Right renal cortex interstitium (tissue), 3 donors: ENCODE results near the gene CSPG4. TPM values are rescaled to one million over a fixed set of nuclear protein-coding genes. Genes with fewer than 3 reads are reported as not detected.
"Not testable (repeated sequence)": the region's sequence is repeated elsewhere in the genome, so short reads cannot be mapped to it uniquely, and the experiment has no call there.

ENCODE experiments used
- DNase-seq, 3 donors: peaks; one replicate each; pipeline ENCODE4 v3.0.0-alpha.2; 2013; ENCODE audit warnings: low read depth in 3 of 3, low spot score in 2 of 3
- polyA plus RNA-seq, 3 donors: library from polyadenylated mRNA; unstranded; fragments of 120-200 nt; gene quantifications; one replicate each; pipeline ENCODE4 v1.2.1, GENCODE V29; 2013; ENCODE audit not compliant: insufficient read length in 3 of 3

Gene CSPG4
- polyA plus RNA-seq, 3 donors = 6.4 to 7.5 (median 6.9) TPM

DNA sequence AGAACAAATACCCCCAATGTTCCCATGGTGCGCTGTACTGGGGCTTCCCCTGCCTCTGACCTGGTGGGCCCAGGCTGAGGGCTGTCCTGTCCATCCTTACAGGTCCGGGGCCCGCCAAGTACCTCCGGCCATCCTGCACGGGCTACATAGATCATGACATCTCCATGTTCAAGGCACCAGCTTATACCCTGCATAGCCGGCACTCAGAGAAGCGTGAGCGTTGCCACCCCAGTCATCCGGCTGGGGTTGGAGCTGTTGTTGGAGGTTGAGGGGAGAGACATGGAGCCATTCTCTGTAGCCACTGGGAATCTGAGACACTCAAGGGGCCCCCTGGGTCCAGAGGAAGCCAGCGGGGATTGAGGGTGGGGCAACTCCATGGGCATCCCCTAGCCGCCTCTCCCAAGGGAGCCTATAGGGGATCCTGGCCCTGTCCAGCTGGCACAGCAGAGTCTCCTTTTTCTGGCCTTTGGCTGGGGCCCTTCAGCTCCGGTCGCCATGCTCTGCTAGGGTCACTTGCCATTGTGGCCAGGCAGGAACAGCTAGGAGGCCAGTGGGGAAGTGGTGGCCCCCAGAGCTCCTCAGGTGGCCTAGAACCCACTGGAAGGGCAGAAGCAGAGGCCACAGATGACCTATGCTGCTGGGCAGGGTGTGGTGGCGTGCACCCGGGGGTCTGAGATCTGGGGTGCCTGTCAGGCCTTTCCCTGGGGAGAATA lies 12.5 kb upstream of the CSPG4 start:
- no peak for DNase-seq

DNA sequence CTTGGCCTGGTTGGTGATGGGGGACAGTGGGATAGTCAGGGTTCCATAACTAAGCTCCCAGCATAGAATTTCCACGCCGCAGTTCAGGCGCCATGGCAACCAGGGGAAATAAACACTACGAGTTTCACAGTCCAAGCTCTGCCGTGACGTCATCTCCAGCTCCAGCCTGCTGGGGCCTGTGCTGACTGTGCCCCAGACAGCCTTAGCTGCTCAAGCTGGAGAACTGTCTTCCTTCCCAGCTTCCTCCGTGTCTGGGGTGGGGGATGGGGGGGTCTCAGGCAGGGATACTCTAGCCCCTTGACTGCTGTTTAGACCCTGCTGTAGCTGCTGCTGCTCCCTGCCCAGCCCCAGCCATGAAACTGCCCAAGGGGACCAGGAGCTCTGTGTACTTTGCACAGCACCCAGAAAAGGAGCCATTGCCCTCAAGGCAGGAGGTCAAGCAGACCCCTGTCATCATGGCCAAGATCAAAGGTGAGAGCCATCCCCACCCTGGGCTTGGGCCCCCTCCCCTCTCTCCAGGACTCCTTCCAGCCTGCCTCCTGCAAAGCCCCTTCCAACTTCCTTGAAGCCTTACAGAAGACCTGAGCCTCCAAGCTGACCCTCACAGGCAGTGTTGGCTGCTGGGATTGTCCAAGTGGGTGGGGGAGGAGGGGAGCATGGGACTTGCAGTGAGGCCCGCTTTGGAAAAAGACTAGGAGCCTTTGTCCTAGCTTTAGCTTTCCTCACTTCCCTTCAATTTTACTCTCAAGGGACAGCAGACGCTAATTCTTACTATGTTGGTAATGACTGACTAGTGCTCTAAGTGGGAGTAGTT lies 11.4 kb upstream of the CSPG4 start:
- peak; percentile 89 to 92 (median 91) for DNase-seq

DNA sequence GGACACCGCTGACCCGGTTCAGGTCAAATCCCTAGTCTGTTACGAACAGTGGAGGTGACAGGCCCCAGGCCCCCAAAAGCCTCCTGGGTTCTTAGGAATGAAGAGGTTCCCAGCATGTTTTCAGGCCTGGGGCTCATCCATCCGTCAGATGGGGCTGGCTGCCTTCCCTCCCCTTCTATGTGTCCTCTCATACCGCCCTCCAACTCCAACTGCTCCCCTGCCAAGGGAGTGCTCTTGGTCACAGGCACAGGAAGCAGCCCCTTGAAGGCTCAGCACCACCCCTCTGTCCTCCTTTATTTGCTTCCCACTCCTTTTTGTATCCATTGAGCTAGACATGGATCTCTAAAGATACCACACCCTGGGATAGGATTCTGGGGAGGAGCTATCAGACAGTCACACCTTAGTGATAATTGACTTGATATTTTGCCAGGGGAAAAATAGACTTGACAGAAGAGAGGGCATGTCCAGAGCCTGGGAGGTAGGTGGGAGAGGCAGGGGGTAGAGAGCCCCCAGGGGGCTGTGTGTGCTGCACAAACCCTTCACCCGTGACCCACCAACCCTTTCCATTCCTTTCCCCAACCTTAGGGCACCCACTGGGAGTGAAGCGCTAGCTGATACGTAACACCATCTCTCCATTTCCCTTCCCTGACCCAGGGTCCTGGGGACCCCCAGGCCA lies 10.7 kb upstream of the CSPG4 start:
- DNase-seq = no peak

DNA sequence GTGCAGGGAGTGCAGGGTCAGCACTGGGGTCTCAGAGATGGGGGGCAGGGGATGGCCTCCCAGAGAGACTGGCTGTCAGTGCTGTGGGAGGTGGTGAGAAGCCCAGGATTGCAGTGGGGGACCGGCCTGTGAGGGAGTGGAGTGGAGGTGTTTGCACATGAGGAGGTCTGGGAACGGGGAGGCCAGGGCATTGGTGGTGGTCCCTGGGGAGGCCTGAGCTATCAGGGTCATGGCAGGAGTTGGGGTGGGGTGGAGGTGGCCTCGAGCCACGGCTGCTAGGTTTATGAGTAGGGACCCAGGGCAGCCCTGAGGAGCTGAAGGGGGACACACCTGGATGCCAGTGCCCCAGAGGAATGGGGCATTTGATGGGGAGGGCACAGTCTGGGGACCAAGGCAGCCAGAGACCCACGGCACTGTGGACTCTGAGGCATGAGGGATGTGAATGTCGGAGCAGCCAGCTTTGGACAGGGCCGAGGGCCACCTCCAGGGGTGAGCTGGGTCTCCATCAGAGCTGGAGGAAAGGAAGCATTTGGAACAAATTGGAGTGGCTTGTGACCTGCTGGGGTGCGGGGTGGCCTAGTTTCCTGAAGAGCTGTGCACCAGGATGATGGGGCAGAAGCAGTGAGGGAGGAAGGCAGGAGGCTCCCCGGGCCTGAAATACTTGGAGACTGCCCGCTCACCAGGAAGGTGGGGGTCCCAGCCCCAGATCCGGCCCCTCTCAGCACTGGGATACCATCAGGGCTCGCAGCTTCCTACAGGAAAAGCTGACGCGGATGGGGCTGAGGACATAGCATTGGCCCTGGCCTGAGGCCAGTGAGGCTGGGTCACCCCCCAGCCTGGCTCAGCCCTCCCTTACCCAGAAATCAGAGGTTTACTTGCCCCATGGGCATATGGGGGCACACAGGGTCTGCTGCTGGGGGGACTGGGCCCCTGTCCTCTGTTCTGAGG lies 9.5 kb upstream of the CSPG4 start:
- DNase-seq = no peak

DNA sequence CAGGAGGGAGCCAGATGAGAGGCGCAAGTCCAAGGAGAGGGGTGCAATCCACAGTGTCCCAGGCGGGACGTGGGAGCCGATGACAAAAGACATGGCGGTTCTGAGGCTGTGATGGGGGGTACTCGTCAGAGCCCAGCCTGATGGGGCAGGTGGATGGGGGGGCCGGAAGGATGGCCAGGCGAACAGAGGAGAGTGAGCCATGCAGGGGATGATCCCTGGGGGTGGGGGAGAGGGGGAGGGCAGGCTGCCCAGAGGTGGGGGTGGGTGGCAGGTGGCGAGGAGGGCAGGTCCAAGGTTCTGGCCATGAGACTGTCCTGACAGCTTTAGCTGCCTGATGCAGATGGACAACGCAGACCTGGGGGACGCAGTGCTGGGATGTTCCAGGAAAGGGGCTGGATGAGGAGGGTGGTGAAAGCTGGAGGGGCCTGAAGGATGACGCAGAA lies 8.9 kb upstream of the CSPG4 start:
- no peak for DNase-seq

DNA sequence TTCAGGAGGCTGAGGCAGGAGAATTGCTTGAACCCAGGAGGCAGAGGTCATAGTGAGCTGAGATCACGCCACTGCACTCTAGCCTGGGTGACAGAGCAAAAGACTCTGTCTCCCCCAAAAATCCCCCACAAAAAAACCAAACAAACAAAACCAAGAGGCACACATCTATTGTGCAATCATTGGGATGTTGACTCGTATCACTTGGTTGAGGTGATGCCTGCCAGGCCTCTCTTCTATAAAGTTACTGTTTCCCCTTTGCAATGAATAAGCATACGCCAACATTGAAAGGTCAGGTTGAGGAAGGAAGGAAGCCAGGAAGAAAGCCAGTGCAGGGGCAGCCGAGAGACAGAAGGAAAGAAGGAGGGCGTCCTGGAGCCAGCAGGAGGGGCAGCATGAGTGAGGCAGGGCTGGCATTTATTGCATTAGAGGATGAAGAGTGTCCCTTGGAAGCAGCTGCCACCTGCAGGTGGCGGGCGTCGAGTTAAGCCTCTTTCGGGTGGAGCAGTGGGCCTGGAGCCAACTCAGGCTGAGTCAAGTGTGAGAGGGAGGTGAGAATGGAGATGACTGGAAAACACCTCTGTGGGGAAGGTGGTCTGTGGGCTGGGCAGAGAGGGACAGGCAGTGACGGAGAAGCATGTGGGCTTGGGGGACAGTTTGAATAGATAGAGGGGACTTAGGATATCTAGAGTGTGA lies 8.3 kb upstream of the CSPG4 start:
- DNase-seq = no peak

DNA sequence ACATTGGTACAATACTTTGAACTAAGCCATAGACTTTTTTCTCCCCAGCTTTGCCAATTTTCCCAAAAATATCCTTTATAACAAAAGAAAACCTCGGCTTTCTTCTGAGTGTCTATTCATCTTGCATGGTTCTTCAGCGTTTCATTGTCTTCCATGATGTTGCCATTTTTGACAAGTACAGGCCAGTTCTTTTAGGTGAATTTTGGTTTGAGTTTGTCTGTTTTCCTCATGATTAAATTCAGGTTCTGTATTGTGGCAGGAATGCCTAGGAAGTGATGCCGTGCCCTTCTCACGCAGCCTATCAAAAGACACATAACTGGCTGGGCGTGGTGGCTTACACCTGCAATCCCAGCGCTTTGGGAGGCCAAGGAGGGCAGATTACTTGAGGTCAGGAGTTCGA lies 7.6 kb upstream of the CSPG4 start:
- no peak for DNase-seq

DNA sequence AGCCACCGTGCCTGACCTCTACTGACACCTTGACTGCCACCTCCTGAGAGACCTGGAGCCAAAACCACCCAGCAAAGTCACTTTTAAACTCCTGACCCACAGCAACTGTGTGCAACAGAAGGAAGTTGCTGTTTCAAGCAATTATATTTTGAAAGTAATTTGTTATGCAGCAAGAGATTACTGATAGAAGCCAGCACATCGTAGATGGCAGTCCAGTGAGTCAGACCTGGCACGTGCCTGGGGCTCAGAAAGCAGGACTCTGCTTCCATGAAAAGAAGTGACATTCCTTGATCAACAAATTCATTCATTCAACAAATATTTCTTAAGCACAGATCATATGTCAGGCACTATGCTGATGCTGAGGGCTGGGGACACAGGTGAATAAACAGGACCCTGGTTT lies 5.7 kb upstream of the CSPG4 start:
- no peak for DNase-seq

DNA sequence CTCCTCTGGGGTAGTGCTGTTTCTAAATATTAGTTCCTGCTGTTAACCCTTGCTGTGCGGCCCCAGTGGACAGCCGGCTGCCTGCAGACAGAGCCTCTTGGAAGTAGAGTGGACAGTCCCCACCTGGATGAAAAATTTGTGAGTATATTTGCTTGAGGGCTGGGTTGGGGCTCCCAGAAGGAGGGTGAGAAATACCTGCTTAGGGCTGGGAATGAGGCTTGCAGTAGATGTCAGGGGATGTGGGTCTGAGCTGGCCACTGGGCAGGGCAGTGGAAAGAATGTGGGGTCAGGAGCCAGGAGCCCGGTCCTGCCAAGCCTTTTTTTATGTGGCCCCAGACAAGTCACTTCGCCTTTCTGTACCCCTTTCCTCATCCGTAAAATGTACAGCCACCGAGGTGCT lies 4.4 kb upstream of the CSPG4 start:
- not testable (repeated sequence) for DNase-seq

DNA sequence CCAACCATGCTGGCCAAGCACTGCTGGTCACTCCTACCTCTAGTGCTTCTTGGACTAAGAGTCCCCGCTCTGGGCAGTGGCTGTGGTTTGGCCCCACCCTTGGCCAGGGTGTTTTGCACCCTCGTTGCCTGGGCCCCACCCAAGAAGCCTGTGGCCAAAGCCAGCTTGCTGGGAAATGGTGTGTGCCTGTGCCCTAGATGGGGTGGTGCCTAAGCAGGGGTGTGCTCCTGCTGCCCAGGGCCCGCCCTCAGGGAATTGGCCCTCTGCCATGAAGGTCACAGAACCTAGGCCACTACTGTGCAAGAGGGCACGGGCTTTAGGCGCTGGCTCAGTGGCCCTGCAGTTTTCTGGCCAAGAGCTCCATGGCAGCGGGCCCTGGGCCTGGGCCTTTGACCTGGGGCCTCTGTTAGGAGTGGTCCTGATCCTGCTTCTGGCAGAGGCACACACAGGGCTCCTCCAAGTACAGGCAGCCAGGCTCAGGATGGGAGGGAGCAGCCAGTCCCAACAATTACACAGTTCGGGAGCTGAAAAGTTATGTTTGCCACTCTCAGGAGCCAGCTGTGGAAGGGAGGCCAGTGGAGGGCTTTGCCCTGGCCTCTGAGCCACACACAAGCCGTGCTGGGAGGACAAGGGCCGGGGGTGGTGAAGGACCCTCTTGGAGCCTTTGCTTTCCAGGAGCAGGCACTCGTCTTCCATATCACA lies 3.8 kb upstream of the CSPG4 start:
- DNase-seq = not testable (repeated sequence)

DNA sequence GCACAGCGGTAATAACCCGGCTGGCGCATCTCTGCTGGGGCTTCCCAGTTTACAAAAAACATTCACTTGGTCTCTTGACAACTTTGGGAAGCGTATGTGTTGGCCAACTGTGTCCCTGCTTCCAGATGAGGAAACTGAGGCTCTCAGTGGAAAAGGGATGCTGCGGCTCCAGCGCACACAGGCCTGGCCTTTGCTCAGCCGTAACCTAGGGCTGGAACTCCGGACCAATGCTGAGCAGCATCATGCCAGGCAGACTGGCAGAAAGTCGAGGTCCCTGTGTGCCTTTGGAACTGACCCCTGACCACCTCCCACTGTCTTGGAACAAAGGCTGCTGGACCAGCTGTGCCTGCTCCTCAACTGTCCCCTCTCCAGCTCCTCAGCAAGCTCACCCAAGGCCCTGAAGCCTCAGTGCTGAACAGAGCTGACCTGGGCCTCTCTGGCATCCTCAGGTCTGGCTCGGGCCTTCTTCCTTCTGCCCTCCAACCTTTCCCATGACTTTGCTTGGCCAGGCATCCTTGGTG lies 2.7 kb upstream of the CSPG4 start:
- DNase-seq = not testable (repeated sequence)

DNA sequence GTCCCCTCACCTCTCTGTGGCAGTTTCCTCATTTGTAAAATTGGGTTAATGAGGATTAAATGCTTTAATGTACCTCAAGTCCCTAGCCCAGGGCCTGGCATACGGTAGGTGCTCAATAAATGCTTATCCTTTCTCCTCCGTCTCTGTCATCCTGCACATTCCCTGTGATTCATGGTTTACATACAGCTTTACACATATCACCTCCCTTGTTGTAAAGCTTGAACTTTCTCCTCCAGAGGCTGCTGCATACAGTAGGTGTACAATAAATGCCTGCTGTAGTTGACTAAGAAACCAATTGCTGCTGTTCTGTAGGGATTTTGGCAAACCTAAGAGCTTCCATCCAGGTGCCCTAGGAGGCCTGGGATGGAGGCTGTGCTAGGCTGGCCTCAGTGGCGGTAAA lies 1.5 kb upstream of the CSPG4 start:
- no peak for DNase-seq

DNA sequence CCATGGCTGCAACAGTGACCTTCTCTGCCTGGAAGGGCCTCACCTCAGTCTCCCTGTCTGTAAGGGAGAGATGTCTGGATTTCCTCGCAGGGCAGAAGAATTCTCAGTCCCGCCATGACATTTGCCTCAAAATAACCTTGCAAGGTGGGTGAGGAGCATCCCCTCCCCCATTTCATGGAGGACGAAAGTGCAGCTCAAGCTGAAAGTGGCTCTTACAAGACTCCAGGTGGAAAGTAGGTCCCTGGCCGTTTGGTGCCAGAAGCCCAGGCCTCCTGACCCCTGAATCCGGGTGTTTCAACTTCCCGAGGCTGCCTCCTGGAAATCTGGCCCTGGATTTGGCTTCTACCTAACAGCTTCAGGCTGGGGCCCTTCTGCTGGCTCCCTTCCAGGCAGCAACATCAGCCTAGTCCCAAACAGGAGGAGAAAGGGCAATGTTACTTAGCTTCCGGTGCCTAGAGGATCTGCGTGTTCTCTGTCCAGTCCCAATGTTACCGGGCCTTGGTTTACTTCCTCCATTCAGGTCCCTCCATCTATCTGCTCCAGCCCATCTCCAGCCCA lies 769 bp upstream of the CSPG4 start:
- DNase-seq = no peak

DNA sequence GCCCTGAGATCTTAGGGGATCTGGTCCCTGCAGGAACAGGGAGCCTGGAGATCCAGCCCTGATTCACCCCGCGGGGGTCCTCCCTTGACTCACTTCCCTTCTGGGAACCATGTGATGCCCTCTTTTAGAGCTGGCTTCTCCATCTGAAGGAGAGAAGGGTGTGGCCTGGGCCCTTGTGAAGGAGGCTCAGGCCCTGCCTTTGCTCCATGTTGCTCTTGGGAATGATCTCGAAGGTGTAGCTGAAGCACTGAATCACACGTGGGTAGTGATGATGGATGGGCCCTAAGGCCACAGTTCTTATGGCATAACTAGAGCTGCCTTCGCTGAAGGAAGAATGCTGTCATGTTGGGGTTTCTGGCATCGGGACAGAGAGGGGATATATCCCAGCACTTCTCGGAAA lies 1.2 kb downstream of the CSPG4 start:
- DNase-seq = not testable (repeated sequence)

DNA sequence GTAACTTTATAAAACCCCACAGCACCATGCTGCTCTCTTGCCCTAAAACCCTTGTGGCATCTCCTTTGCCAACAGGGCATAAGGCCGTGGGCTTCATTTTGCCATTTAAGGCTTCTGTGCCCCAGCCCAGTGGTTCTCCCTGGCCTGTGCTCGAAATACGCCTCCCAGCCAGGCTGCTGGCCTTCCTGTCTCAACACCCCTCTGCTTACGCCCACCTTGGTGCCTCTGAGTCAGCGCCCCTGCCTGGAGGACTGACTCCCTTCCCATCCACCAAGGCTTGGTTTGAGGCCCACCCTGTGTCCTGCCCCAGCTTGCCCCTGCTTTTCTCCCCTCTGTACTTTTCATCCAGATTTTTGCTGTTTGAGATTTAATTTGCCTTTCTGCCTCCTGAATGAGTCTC lies 1.8 kb downstream of the CSPG4 start:
- not testable (repeated sequence) for DNase-seq

DNA sequence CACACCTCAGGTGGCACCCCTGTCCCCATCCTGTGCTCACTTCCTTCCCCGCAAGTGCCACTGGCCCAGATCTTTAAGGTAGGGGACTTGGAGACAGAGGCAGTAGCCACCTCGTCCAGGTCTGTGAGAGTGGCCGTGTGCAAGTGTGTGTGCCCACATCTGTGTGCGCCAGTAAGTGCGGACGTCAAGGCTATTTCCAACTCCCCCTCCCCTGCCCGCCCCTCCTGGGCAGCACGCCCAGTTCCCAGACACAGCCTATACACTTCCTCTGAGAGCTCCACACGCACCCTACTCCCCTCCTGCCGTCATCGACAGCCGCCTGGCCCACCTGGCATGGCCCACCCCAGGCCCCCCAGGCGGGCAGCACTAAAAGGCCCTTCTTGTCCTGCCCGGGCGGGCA lies 3.2 kb downstream of the CSPG4 start:
- not testable (repeated sequence) for DNase-seq

DNA sequence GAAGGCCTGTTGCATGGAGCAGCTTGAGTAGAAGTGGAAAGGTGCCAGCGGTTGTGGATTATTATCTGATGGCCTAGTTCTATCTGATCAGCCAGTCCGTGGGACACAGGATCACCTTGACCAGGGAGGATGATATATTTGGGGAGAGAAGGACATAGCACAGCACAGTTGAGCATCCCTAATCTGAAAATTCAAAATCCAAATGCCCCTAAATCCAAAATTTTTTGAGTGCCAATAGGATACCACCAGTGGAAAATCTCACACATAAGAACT lies 6.0 kb downstream of the CSPG4 start:
- no peak for DNase-seq

DNA sequence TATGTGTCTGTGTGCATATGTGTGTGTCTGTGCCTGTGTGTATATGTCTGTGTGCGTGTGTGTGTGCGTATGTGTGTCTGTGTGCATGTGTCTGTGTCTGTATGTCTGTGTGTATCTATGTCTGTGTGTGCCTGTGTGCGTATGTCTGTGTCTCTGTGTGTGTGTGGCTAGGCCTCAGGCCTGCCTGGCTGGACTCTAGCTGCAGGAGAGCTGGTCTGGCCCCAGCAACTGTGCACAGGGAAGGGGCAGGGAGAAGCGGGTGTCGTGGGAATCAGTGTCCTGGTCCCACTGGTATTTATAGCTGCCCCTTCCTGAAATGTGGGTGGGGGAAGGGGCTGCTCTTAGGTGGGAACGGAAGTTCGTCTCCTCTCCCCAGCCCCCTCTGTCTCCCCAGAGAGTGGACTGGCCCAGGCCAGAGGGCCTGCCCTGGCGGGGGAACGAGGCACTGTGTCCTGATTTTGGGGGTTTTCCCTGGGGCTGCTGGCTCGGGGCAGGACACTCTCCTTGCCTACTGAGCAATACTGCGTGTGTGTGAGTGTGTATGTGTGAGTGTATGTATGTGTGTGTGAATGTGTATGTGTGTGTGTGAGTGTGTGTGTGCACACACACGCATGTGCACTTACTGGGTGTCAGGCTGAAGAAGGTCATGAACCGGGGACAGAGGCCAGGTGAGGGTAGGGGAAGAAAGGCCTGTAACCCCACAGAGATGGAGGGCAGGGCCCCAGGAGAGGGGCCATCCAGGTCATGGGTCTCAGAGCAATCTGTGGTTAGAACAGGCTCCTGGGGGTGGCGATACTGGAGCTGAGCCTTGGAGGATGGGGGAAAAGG lies 6.6 kb downstream of the CSPG4 start:
- DNase-seq = no peak
